Activated CD8-positive, alpha-beta memory T cell treated with anti-CD3 and anti-CD28 coated beads, Interleukin-2, amount 10 ng/mL, durations not matched to agents 7 days and 5 days (primary cell): ENCODE data around the gene SNX7. TPM values are rescaled to one million over a fixed set of nuclear protein-coding genes. Genes with fewer than 3 reads are reported as not detected.

Experiments
- ATAC-seq: fragments of 150-1000 bp; cut with Tn5 transposase; one replicate; pipeline ENCODE4 v1.10.0; 2021; ENCODE audit warnings: moderate library complexity
- CTCF ChIA-PET: fragments of 350-600 bp; sonication (Branson Sonifier 250); formaldehyde crosslinking; loops from one replicate; lab custom pipeline; 2021; ENCODE audit warnings: antibody characterized with exemption; lab: Charles Lee
- DNase-seq: peaks from one replicate; pipeline ENCODE4 v3.0.0-alpha.2; 2020
- H3K27ac Mint-ChIP-seq: one replicate; pipeline ENCODE4 v1.8.0; 2021; ENCODE audit warnings: mild to moderate bottlenecking, mixed read lengths
- H3K27me3 Mint-ChIP-seq: one replicate; pipeline ENCODE4 v1.8.0; 2021; ENCODE audit warnings: mixed read lengths
- H3K36me3 Mint-ChIP-seq: one replicate; pipeline ENCODE4 v1.8.0; 2021; ENCODE audit warnings: mild to moderate bottlenecking, mixed read lengths
- H3K4me1 Mint-ChIP-seq: one replicate; pipeline ENCODE4 v1.8.0; 2021; ENCODE audit warnings: mixed read lengths
- H3K4me3 Mint-ChIP-seq: one replicate; pipeline ENCODE4 v1.8.0; 2021; ENCODE audit warnings: mild to moderate bottlenecking, moderate library complexity, mixed read lengths
- H3K9me3 Mint-ChIP-seq: one replicate; pipeline ENCODE4 v1.8.0; 2022; ENCODE audit warnings: low read depth, mixed read lengths
- total RNA-seq, 2 experiments: library from RNA; stranded (reverse); gene quantifications; one replicate each; pipeline ENCODE4 v1.2.3, GENCODE V29; 2021

Gene SNX7
- total RNA-seq, 2 experiments from 2014 or later = not detected

- H3K27ac Mint-ChIP-seq = no peak overlapping the region
- no peaks in the 10 kb centered on the region for H3K9me3 Mint-ChIP-seq
- no peak overlapping the region for H3K4me3 Mint-ChIP-seq
- CTCF ChIA-PET = interaction anchor here (1.1 to 1.7 kb wide), 2 partner anchors 9 to 12 kb away, joined by 3 to 4 read pairs; no protein-coding TSS in a partner anchor
- no peaks in the 10 kb centered on the region for H3K36me3 Mint-ChIP-seq
- ATAC-seq (no peak), DNase-seq (no peak)
- peaks cover 6% of the 10 kb centered on the region for H3K4me1 Mint-ChIP-seq
- H3K27me3 Mint-ChIP-seq = no peaks in the 10 kb centered on the region
Observed at GRCh38 chr1:98761219-98761865, 99.8 kb downstream of the SNX7 start.

GRCh38 chr1:98763488-98764150 is 102.1 kb downstream of the SNX7 start:
- Mint-ChIP-seq H3K4me3 (no peak overlapping the region), H3K27me3 (no peaks in the 10 kb centered on the region), H3K36me3 (no peaks in the 10 kb centered on the region), H3K4me1 (peaks cover 6% of the 10 kb centered on the region), H3K27ac (no peak overlapping the region), H3K9me3 (no peaks in the 10 kb centered on the region)
- CTCF ChIA-PET = no interaction called here
- ATAC-seq (no peak), DNase-seq (no peak)

DNA sequence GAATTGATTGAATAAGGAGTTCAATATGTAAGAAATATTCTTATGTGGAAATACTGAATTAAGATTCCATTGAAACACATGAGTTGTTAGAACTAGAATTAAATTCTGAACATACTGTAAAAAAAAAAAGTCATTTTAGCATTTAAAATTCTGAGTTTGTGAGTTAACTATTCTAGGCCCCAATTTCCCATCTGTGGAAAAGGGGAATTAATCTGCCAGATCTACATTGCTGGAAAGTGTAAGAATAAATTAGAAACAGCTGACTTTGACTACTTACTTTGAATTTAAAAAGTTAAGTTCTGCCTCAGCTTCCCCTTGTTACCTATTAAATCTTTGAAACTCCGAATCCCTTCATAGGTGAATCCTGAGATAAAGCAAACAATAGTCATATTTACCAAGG is 103.0 kb downstream of the SNX7 start:
- CTCF ChIA-PET = no interaction called here
- Mint-ChIP-seq H3K9me3 (no peaks in the 10 kb centered on the region), H3K27ac (no peak overlapping the region), H3K36me3 (no peaks in the 10 kb centered on the region), H3K27me3 (no peaks in the 10 kb centered on the region), H3K4me3 (no peak overlapping the region), H3K4me1 (peaks cover 6% of the 10 kb centered on the region)
- no peak for DNase-seq
- ATAC-seq = no peak

- Mint-ChIP-seq H3K27me3 (peaks cover 5% of the 10 kb centered on the region), H3K4me1 (peaks cover 4% of the 10 kb centered on the region), H3K36me3 (no peaks in the 10 kb centered on the region), H3K9me3 (no peaks in the 10 kb centered on the region), H3K4me3 (no peak overlapping the region), H3K27ac (no peak overlapping the region)
- ATAC-seq (no peak), DNase-seq (no peak)
- CTCF ChIA-PET = interaction anchor here (0.6 kb wide), 1 partner anchor 50 kb away, joined by 3 read pairs; no protein-coding TSS in a partner anchor
Observed at GRCh38 chr1:98766255-98766654, 104.7 kb downstream of the SNX7 start.

GRCh38 chr1:98769162-98769561 is 107.6 kb downstream of the SNX7 start:
- ATAC-seq = no peak
- Mint-ChIP-seq H3K27me3 (peaks cover 12% of the 10 kb centered on the region), H3K9me3 (no peaks in the 10 kb centered on the region), H3K4me1 (no peaks in the 10 kb centered on the region), H3K36me3 (no peaks in the 10 kb centered on the region), H3K4me3 (no peak overlapping the region), H3K27ac (no peak overlapping the region)
- CTCF ChIA-PET = no interaction called here
- no peak for DNase-seq

DNA sequence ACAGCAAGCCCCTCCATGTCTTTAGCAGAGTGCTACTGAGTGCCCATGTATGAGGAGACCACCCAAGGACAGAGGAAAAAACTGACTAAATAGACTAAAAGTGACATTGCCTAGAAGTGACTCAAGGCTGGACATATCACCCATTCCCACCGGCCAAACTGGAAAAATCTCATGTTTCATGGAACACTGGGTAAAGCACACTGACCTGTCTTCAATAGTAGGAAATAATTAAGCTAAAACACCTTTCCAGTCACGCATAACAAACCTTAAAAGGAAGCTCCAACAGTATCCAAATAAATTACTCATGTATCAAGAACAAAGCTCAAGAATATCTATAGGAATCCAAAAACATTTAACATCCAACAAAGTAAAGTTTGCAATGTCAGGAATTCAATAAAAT is 120.4 kb downstream of the SNX7 start:
- ATAC-seq = no peak
- peaks cover 2% of the 10 kb centered on the region for H3K36me3 Mint-ChIP-seq
- peaks cover 5% of the 10 kb centered on the region for H3K9me3 Mint-ChIP-seq
- no peak for DNase-seq
- H3K4me3 Mint-ChIP-seq = no peak overlapping the region
- no peak overlapping the region for H3K27ac Mint-ChIP-seq
- H3K4me1 Mint-ChIP-seq = no peaks in the 10 kb centered on the region
- H3K27me3 Mint-ChIP-seq = no peaks in the 10 kb centered on the region
- CTCF ChIA-PET = no interaction called here

- no peak for ATAC-seq
- no peak for DNase-seq
- peaks cover 5% of the 10 kb centered on the region for H3K9me3 Mint-ChIP-seq
- CTCF ChIA-PET = no interaction called here
- no peak overlapping the region for H3K4me3 Mint-ChIP-seq
- H3K4me1 Mint-ChIP-seq = no peaks in the 10 kb centered on the region
- no peaks in the 10 kb centered on the region for H3K27me3 Mint-ChIP-seq
- H3K36me3 Mint-ChIP-seq = peaks cover 2% of the 10 kb centered on the region
- no peak overlapping the region for H3K27ac Mint-ChIP-seq
Observed at GRCh38 chr1:98783821-98784220, 122.3 kb downstream of the SNX7 start.

- peaks cover 3% of the 10 kb centered on the region for H3K4me1 Mint-ChIP-seq
- H3K27me3 Mint-ChIP-seq = no peaks in the 10 kb centered on the region
- H3K9me3 Mint-ChIP-seq = no peaks in the 10 kb centered on the region
- H3K36me3 Mint-ChIP-seq = no peaks in the 10 kb centered on the region
- DNase-seq (no peak), ATAC-seq (no peak)
- H3K27ac Mint-ChIP-seq = no peak overlapping the region
- CTCF ChIA-PET = no interaction called here
- H3K4me3 Mint-ChIP-seq = no peak overlapping the region
Observed at GRCh38 chr1:98791498-98791897, 130.0 kb downstream of the SNX7 start.

DNA sequence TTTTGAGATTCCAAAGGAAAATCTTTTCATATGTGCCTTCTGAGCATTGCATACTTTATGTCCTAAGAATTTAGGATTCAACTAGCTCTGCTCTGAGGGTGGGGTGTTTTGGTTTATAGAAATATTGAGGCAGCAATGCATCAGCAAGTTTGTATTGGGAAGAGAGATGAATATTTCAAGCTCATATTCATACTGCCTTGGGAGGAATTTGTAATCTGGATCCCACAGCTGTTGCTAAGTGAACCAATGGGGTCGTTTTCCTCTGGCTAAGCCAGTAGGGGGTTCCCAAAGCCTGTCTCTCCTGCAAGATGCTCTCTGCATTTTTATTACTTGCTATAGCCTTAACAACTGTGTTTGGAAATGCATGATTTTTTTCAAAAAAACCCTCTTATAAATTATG is 130.6 kb downstream of the SNX7 start:
- CTCF ChIA-PET = interaction anchor here (1.0 to 1.3 kb wide), 2 partner anchors 392 to 689 kb away, joined by 3 read pairs; no protein-coding TSS in a partner anchor
- Mint-ChIP-seq H3K4me3 (no peak overlapping the region), H3K36me3 (no peaks in the 10 kb centered on the region), H3K4me1 (peaks cover 3% of the 10 kb centered on the region), H3K9me3 (no peaks in the 10 kb centered on the region), H3K27me3 (no peaks in the 10 kb centered on the region), H3K27ac (no peak overlapping the region)
- no peak for DNase-seq
- no peak for ATAC-seq

- no peak for ATAC-seq
- Mint-ChIP-seq H3K4me3 (no peak overlapping the region), H3K4me1 (peaks cover 6% of the 10 kb centered on the region), H3K27me3 (no peaks in the 10 kb centered on the region), H3K27ac (no peak overlapping the region), H3K9me3 (no peaks in the 10 kb centered on the region), H3K36me3 (no peaks in the 10 kb centered on the region)
- no peak for DNase-seq
- CTCF ChIA-PET = interaction anchor here (1.2 to 1.6 kb wide), 5 partner anchors 15 to 688 kb away, joined by 3 to 6 read pairs (median 3); no protein-coding TSS in a partner anchor
Observed at GRCh38 chr1:98793136-98793535, 131.6 kb downstream of the SNX7 start.

DNA sequence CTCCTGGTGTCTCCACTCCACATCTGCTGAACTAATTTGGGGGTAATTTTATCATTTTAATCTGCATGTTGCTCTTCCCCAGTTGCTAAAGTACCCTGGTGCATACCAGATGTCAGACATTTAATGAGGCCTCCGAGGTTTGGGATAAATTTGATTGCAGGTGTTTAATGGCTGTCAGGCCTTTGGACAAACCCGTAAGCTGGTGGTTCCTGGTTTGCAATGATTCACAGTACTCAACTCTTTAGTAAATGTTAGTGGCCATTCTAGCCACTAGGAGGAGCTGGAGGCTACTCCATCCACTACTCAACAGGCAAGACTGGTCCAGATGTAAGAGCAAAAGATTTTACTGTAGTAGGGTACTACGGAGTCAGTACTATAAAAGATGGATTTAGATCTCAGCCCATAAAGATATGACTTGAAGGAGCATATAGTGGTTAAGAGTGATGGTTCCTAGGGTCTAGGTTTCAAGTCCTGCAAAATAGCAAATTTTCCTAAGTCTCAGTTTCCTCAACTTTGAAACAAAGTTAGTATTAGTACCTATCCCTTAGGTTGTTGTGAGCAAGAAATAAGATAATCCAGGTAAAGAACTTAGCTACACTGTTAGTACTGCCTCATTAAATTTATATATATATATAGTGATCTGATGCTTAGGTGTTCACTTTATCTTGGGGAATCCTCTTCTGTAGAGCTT is 132.8 kb downstream of the SNX7 start:
- ATAC-seq (peak; percentile 85), DNase-seq (peak; percentile 61)
- CTCF ChIA-PET = interaction anchor here (1.0 to 2.2 kb wide), 10 partner anchors 14 to 916 kb away, joined by 3 to 9 read pairs (median 4); no protein-coding TSS in a partner anchor
- H3K36me3 Mint-ChIP-seq = no peaks in the 10 kb centered on the region
- no peak overlapping the region for H3K27ac Mint-ChIP-seq
- no peaks in the 10 kb centered on the region for H3K9me3 Mint-ChIP-seq
- no peak overlapping the region for H3K4me3 Mint-ChIP-seq
- H3K4me1 Mint-ChIP-seq = peaks cover 8% of the 10 kb centered on the region
- no peaks in the 10 kb centered on the region for H3K27me3 Mint-ChIP-seq

GRCh38 chr1:98796049-98796448 is 134.5 kb downstream of the SNX7 start:
- H3K9me3 Mint-ChIP-seq = no peaks in the 10 kb centered on the region
- no peak for DNase-seq
- peaks cover 8% of the 10 kb centered on the region for H3K4me1 Mint-ChIP-seq
- no peak overlapping the region for H3K27ac Mint-ChIP-seq
- H3K4me3 Mint-ChIP-seq = no peak overlapping the region
- CTCF ChIA-PET = no interaction called here
- no peaks in the 10 kb centered on the region for H3K27me3 Mint-ChIP-seq
- no peak for ATAC-seq
- no peaks in the 10 kb centered on the region for H3K36me3 Mint-ChIP-seq

GRCh38 chr1:98797506-98797905 is 136.0 kb downstream of the SNX7 start:
- CTCF ChIA-PET = no interaction called here
- no peak for DNase-seq
- Mint-ChIP-seq H3K27ac (no peak overlapping the region), H3K9me3 (no peaks in the 10 kb centered on the region), H3K4me3 (no peak overlapping the region), H3K4me1 (peaks cover 8% of the 10 kb centered on the region), H3K36me3 (no peaks in the 10 kb centered on the region), H3K27me3 (no peaks in the 10 kb centered on the region)
- ATAC-seq = no peak
